Measurements from ENCODE around the gene SIGLEC7.

DNA sequence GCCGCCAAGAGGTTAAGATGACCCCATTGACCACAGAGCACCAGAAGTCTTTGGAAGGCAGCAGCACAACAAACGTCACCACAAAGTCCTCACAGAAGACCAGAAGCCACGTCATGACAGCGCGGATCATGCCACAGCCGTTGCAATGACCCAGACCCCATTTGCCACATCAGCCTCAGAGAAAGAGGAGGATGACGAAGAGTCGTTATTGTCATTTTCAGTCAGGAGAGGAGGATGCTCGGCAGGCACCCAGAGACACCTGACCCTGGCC is 53.1 kb downstream of the SIGLEC7 start:
- TF ChIP-seq, protein P1, sequence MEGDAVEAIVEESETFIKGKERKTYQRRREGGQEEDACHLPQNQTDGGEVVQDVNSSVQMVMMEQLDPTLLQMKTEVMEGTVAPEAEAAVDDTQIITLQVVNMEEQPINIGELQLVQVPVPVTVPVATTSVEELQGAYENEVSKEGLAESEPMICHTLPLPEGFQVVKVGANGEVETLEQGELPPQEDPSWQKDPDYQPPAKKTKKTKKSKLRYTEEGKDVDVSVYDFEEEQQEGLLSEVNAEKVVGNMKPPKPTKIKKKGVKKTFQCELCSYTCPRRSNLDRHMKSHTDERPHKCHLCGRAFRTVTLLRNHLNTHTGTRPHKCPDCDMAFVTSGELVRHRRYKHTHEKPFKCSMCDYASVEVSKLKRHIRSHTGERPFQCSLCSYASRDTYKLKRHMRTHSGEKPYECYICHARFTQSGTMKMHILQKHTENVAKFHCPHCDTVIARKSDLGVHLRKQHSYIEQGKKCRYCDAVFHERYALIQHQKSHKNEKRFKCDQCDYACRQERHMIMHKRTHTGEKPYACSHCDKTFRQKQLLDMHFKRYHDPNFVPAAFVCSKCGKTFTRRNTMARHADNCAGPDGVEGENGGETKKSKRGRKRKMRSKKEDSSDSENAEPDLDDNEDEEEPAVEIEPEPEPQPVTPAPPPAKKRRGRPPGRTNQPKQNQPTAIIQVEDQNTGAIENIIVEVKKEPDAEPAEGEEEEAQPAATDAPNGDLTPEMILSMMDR (IDR thresholded peaks at IDR 0.05): no peak
- TF ChIP-seq POLR2A (IDR thresholded peaks at IDR 0.05): no peak
